Right renal pelvis (tissue), 4 donors: ENCODE results near the gene SDC4. TPM values are rescaled to one million over a fixed set of nuclear protein-coding genes. Genes with fewer than 3 reads are reported as not detected.

Experiments
- DNase-seq, 4 donors: peaks; one replicate each; pipeline ENCODE4 v3.0.0-alpha.2; 2013; ENCODE audit warnings: low read depth in 4 of 4, low spot score in 3 of 4, missing footprints in 1 of 4
- polyA plus RNA-seq, 4 donors: library from polyadenylated mRNA; unstranded; fragments of 120-200 nt; gene quantifications; one replicate each; pipeline ENCODE4 v1.2.1, GENCODE V29; 2013; ENCODE audit not compliant: insufficient read length in 4 of 4

Gene SDC4
- polyA plus RNA-seq, 4 donors: 168 to 196 (median 184) TPM

DNA sequence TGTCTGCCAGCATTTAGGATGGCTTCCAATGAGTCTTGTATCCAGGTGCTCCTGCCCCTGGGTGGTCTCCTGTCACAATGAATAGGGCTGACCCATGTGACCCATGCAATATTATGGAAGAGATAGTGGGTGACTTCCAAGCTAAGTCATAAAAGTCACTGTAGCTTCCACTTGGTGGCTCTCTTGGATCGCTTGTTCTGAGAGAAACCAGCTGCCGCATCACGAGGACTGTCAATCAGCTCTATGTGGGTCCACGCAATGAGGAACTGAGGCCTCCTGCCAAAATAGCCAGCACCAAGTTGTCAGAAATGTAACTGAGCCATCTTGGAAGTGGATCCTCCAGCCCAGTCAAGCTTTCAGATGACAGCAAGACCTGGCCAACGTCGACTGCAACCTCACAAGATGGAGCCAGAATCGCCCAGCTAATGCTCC, 25.3 kb downstream of the SDC4 start:
- DNase-seq: no peak

DNA sequence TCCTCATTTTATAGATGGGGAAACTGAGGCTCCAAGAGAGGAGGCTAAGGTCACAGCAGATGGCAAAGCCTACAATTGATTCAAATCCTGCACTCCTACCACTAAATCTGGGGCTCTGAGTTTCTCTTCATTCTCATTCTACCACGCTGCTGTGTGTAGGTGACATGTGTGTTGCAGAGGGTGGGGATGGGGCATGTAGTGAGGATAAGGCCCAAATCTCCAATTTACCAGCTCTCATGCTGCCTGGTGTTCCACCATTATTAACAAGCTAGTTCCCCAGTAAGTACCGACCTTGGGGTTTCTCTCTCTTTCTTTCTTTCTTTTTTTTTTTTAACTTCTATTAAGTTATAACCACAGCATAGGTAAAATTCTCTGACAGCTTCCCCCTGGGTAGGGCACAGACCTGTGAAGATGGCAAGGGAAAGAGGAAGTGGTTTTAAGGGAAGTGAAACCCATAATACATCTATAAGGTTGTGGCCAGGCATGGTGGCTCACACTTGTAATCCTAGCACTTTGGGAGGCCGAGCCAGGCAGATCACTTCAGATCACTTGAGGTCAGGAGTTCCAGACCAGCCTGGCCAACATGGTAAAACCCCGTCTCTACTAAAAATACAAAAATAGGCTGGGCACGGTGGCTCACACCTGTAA, 27.2 kb downstream of the SDC4 start:
- no peak for DNase-seq

DNA sequence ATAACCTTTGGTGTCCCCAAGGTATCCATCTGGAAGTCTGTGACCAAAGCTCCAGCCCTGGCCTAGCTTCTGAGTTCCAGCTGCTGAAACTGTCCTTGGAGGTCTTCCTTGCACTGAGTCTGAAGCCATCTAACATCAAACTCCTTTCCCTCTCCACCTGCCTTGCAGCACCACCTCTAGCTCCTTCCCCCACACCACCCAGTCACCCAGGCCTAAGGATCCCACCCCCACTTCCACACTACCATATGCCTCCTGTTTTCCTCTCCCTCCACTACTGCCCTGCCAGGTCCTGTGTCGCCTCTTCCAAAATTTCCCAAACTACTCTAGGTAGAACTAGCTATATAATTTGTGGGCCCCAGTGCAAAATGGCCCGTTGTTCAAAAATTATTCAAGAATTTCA, 29.3 kb downstream of the SDC4 start:
- DNase-seq: no peak

DNA sequence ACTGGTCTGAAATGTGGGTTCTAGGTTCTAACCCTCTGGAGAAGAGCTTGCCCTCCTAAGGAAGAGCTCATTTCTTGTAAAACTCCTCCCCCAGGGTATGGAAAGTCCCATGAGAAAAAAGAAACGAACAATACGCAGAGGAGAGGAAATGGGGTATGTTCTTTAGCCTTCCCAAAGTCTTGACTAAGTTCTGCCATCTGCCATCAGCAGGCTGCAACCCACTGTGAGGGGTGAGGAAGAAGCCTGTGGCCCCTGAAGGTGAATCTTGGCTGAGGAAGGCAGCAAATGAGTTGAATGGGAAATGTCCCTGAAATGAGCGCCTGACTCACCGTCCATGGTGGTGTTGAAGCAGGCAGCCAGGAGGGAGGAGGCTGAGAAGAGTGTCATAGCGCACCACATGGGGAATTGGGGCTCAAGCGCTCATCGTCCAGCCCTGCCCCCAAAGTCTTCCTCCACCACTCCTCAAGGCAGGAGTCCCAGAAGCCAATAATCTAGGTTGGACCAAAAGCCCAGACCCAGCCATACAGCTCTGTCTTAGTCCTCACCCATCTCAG, 29.8 kb downstream of the SDC4 start:
- DNase-seq: no peak

DNA sequence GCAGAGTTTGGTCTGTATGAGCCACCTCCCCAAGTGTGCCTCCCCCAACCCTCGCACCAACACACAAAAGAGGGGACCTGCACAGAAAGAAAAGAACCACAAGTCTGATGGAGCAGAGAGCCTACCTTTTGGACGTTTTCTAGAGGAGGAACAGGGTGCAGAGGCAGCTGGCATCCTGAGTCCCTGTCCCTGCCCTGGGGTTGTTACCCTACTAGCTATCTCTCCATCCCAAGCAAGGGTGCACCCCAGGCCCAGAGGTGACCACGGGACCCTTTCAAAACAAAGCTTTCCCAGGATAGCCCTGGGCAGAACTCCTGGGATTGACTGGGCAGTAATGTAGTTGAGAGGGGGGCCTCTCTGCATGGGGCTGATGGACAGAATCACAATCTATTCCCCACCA, 30.4 kb downstream of the SDC4 start:
- no peak for DNase-seq

DNA sequence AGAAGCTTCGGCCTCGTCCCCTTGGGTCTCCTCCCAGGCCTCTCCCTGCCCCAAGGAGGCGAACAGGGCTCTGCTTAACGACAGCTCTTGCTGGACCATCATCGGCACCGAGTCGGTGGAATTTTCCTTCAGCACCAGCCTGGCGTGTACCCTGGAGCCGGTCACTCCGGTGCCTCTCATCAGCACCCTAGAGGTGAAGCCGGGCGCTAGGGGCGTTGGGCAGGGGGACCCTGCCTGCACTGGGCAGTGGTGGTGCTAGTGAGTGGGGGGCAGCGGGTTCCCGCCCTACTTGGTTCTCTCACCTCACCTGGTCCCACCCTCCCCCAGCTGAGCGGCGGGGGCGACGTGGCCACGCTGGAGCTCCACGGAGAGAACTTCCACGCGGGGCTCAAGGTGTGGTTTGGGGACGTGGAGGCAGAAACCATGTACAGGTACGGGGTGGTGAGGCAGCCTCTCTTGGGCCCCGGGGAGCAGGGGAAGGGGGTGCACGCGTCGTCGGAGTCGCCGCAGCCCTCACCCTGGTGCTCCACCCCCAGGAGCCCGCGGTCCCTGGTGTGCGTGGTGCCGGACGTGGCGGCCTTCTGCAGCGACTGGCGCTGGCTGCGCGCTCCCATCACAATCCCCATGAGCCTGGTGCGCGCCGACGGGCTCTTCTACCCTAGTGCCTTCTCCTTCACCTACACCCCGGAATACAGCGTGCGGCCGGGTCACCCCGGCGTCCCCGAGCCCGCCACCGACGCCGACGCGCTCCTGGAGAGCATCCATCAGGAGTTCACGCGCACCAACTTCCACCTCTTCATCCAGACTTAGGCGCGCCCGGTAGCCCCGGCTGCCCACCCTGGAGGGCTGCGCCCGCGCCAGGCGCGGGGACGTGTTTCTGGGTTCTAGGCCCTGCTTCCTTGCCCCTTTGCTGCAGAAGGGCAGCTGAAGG, 31.8 kb downstream of the SDC4 start:
- no peak for DNase-seq

DNA sequence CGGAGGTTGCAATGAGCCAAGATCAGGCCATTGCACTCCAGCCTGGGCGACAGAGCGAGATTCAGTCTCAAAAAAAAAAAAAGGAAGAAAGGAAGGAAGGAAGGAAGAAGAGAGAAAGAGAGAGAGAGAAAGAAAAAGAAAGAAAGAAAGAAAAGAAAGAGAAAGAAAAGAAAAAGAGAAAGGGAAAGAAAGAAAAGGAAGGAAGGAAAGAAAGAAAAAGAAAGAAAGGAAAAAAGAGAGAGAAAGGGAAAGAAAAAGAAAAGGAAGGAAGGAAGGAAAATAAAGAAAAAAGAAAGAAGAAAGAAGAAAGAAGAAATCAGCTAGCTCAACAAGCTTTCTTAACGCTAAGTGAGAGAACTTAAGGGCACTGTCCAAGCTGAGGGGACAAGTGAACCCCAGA, 32.6 kb downstream of the SDC4 start:
- DNase-seq: no peak

DNA sequence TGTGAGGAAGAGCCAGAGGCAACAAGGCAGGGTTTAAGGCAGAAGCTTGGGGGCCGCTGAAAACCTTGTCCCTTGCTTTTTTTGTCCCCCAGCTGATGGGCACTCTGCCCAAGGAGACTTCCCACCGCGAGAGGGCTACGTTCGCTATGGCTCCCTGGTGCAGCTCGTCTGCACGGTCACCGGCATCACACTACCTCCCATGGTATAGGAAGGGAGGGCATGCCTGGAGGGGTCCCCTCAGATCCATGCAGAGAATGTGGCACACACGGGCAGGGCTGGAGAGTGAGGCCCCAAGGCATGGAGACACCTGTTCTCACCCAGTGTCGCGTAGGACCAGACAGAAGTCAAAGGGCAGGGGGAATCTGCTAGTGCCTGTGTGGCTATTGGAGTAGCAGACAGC, 34.3 kb downstream of the SDC4 start:
- no peak for DNase-seq

DNA sequence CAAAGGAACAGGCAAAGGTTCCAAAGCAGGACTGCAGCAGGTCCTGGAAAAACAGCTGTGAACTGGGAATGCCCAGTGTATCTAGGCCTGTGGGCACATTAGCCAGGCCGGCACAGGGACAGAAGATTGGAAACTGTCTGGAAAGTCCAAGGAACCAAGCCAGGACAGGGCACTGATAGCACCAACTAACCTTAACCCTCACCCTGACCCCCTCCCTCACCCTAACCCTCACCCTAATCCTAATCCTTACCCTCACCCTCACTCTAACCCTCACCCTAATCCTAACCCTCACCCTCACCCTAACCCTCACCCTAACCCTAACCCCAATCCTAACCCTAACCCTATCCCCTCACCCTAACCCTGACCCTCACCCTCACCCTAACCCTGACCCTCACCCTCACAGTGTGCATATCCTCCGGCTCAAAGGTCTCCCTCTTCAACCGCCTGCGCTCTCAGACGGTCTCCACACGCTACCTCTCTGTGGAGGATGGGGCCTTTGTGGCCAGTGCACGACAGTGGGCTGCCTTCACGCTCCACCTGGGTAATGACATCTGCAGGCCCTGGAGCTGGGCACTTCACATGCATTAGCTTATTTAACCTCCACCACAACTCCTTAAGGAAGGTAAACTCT, 35.0 kb downstream of the SDC4 start:
- DNase-seq: no peak

DNA sequence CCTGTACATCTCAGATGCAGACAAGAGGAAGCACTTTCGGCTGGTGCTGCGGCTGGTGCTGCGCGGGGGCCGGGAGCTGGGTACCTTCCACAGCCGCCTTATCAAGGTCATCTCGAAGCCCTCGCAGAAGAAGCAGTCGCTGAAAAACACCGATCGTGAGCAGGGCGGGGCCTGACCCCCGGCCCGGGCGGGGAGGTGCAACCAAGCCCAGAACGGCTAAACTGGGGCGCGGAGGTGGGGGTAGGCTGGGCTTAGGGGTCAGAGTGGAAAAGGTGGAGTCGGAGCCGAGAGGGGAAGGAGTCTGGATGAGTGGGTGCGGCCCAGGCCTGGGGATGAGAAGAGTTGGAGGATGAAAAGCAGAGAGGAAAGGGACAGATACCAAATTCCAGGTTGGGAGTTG, 36.0 kb downstream of the SDC4 start:
- DNase-seq: no peak

DNA sequence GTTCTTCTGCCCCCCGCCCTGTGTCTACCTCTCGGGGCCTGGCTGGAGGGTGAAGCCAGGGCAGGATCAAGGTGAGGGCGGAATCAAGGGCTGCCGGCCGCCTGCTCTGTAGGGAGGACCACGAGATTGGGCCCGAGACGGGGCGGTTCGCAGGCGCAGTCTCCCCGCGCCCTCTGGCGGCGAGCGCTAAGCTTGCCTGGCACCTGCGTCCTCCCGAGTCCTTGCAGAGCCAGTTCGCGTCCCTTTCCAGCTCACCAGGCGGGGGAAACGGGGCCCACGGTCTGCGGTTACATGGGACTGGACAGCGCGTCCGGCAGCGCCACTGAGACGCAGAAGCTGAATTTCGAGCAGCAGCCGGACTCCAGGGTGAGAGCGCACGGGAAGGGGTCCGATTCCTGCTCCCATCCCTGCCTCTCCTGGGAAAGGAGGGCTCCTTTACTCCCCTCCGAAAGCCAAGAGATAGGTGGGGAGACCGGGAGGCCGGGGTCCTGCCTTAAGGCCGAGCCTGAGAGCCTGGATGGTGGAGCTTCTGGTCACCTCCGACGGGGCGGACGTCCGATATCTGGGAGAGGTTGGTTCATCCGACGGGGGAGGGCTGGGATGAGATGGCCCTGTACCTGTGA, 36.5 kb downstream of the SDC4 start:
- DNase-seq: peak in 1 of 4 donors; percentile 20

DNA sequence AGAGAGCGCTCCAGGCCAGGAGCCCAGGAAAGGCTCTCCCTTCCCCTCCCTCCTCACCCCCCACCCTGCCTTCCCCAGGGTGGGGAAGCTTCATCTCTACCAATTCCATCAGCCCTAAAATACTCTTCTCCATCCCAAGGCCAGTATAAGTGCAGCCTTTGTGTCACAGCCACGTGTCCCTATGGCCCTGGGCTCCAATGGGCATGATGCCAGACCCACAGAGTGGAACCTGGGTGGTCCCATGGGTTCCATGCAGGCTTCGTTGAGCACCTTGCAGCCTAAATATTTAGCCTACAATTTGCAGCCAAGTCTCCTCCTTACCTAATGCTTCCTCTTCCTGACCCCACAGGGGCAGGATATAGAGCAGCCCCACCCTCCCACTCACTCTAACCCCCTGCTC, 39.1 kb downstream of the SDC4 start:
- no peak for DNase-seq

DNA sequence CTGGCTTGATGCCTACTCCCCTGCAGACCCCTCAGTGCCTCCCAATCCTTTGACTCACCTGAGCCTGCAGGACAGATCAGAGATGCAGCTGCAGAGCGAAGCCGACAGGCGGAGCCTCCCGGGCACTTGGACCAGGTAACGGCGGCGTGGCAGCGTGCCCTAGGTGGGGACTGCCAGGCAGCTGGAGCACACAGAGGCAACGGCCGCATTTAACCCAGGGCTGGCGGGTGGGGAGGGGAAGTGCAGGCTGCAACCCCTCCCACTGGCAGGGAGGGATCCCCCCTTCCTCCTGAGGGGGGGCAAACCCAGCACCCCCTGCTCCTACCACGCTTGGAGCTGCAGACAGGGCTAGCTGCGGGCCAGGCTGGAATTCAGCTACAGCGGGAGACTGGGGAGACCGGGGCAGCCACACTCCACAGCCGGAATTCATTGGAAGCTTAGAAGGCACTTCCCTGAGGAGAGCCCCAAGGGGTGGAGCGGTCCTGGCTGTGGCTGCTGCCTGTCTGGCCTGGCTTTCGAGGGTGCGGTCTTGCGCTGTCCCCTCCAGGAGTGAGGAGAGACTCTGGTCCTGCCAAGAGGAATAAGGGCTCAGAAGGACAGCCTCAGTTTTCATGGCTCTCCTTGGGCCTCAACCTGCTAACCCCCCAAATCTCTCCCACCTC, 40.0 kb downstream of the SDC4 start, which contains the start of gene MATN4:
Gene MATN4, minus strand, starts transcription at position 183 of the 662 bp plus-strand sequence. CDS start 2,717 bp downstream, outside the sequence.
- DNase-seq: no peak

DNA sequence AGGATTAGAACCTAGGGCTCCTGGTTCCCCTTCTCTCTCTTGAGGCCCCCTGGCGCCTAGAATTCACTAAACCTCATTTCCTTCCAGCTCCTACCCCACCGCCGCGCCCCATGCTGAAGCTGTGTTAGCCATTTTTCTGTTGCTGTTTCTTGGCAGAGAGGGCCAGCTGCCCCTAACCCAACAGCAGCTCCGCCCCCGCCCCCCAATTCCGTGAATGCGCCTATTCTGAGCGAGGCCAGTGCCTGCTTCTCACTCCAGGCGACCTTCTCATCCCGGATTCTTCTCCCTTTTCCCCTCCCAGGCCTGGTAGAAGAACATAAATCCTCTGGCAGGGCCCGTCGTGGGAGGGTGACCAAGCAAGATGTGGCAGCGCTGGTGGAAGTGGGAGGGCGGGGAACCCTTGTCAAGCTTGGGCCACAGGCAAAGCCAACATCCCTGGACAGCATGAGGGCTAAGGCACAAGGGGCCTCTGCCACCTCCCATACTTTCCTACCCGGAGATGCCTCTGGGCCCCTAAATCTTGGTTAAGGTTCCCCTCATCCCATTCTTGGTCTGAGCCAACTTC, 41.1 kb downstream of the SDC4 start:
- peak in 1 of 4 donors; percentile 16 for DNase-seq

DNA sequence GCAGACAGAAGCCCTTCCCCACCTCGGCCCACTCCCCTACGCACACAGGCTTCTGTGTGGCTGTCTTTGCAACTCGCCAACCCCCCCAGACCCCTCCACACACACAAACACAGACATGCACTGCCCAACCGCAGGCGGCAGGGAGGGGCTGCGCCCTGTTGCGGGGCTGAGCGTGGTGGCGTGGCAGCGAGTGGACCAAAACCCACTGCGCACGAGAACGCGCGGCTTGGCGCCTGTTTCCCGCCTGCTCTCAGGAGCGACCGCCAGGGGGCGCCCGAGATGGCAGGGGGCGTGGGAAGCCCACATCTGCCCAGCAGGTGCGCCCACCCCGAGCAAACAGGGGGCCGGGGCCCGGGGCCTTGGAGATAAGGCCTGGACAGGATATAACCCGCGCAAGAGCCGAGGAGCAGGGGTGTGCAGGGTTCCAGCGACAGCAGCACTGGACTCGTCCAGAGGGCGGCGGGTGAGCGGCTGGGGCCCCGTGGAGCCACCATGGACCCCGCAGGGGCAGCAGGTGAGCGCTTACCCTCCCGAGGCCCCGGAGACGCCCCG, 41.7 kb downstream of the SDC4 start, which contains the start of gene RBPJL:
Gene RBPJL, plus strand, starts transcription at position 410 of the 552 bp plus-strand sequence. Its CDS starts 83 bp downstream, at position 493.
- no peak for DNase-seq

DNA sequence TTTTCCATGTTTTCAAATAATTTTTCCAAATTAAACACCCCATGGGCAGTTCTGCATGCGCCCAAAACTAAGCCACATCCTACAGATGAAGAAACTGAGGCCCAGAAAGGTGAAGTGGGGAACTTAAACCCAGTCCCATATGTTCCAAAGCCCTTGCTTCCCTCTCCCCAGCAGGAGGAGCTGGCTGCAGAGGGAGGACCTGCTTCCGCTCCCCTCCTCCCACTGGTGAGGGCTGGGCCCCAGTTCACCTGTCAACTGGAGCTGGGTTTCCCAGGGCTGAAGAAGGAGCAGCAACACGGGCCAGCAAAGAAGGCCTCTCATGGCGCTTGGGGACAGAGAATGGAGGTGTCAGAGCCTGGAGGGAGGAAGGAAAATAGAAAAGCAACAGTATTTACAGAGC, 43.0 kb downstream of the SDC4 start:
- DNase-seq: no peak

DNA sequence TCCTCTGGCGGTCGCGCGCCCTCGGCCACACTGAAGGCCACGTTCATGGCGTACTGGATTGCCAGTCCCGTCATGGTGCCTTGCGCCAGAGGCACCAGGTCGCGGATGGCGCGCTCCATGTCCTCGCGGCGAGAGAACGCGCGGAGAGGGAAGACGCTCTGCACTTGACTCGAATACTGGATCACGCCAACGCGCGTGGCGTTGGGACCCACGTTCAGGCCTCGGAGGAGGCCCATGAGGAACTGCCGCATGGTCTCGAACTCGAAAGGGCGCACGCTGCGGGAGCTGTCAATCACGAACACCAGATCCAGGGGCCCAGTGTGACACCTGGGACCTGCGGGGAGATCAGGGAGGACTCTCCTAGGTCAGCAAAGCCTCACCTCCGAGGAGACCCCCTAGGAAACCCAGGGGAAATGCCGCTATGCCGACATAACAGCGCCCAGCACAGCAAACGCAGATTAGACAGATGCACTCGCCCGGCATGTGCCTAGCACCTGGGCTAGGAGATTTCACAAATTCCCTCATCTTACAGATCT, 43.7 kb downstream of the SDC4 start:
- DNase-seq: no peak

DNA sequence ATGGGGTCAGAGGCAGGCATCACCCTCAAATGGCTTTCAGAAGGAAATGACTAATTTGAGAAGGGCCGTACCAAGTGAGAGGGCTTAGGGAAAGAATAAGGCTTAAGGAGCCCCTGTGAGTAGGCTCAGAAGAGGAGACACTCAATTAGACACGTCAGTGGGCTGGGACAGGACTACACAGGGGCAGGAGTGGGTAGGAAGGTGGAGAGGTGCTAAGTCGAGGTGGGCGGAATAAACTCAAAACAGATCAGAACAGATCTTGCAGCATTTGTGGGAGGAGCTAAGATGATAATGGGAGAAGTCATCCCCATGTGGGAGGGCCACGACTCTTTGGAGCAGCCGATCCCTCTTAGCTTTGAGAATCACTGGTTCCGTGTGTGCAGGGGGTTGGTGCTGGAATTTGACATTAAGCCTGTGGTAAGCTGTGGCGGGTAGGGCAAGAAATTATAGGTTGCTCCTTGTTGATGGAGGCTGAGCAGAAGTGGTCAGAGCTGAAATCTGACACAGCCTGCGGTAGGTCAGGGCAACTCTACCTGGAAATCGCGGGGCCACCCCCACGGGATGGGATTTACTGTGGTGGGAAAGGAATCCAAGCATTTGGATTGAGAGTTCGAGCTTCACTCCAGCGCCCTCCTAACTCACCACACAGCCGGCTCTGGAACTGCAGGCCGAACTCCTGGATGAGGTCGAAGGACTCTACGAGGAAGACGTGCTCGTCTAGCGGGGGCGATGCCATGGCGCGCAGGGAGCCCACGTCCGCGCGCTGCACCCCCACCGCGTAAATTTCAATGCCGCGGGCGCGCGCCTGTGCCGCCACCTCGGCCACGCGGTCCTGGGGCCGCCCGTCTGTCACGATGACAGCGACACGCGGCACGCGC, 44.4 kb downstream of the SDC4 start:
- DNase-seq: no peak
